Measurements from ENCODE around the gene PGPEP1. TPM values are rescaled to one million over a fixed set of nuclear protein-coding genes. Genes with fewer than 3 reads are reported as not detected.
A peak's percentile ranks its signal among the peaks of the same experiment; 100 is the strongest.

PGPEP1 gene
- total RNA-seq, 1 experiment from 2014 or later, result 15.8 TPM

DNA sequence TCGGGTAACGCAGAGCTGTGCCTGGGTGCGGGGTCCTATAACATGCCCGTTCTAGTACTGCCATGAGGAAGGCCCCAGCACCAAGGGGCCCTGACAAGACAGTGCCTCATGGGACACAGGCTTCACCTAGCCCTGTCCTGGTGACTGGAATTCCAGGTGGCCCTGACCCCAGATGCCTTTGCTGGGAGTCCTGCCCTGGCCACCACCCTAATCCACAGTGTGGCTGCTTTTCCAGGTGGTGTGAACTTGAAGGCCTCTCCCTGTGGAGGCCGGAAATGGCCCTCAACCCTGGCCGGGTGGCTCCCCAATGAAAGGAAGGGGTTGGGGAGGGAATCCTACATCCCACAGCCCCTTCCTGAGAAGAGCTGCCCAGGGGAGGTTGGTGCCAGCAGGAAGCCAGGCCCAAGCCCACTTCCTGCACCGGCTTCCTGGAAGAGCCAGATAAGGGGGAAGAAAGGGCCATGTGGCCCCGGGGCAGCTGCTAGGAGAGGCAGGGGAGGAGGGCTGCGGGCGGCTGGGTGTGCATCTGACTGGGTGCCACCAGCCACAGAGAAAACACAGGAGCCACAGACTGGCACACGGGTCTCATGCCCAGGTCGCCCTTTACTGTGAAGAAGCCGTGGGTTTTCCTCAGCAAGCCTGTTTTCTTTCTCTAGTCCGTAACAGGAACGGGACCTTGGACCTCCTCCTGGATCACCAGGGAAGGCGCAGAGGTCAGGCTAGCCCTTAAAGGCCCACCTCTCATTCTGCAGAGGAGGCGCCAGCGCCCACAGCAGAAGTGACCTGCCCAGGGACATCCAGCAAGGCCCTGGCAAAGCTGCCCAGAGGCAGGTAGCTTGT is 22.2 kb upstream of the PGPEP1 start:
- no peak overlapping the region for H3K4me3 ChIP-seq (ENCODE audit: low read depth, low read length, poor library complexity, severe bottlenecking)
- no peaks in the 10 kb centered on the region for H3K4me1 ChIP-seq (ENCODE audit: insufficient read depth, low read length, poor library complexity, severe bottlenecking)
- H3K36me3 ChIP-seq (ENCODE audit: insufficient read depth, low read length, poor library complexity, severe bottlenecking), result peaks cover 12% of the 10 kb centered on the region
- no peaks in the 10 kb centered on the region for H3K9me3 ChIP-seq (ENCODE audit: low read depth, low read length, poor library complexity, severe bottlenecking)
- no peak for DNase-seq (ENCODE audit: low spot score)
- BruUV-seq (replicated peaks), result no TSS peak
- peak overlapping the region; percentile 52 for H3K27ac ChIP-seq (ENCODE audit: low read depth, low read length, poor library complexity, severe bottlenecking)
- intact Hi-C loops (cut with micrococcal nuclease; ENCODE audit: unreplicated experiment), result no loop called here
- ChIA-PET POLR2A (ENCODE audit: low non-redundant PET) (interaction anchor here (0.8 kb wide), 1 partner anchor 89 kb away, joined by 3 read pairs; no protein-coding TSS in a partner anchor), CTCF (interaction anchor here (0.7 kb wide), 1 partner anchor 16 kb away, joined by 4 read pairs; no protein-coding TSS in a partner anchor)
- TF ChIP-seq, protein P1, sequence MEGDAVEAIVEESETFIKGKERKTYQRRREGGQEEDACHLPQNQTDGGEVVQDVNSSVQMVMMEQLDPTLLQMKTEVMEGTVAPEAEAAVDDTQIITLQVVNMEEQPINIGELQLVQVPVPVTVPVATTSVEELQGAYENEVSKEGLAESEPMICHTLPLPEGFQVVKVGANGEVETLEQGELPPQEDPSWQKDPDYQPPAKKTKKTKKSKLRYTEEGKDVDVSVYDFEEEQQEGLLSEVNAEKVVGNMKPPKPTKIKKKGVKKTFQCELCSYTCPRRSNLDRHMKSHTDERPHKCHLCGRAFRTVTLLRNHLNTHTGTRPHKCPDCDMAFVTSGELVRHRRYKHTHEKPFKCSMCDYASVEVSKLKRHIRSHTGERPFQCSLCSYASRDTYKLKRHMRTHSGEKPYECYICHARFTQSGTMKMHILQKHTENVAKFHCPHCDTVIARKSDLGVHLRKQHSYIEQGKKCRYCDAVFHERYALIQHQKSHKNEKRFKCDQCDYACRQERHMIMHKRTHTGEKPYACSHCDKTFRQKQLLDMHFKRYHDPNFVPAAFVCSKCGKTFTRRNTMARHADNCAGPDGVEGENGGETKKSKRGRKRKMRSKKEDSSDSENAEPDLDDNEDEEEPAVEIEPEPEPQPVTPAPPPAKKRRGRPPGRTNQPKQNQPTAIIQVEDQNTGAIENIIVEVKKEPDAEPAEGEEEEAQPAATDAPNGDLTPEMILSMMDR (conservative IDR thresholded peaks at IDR 0.05; ENCODE audit: low read depth, low read length), result no peak
- TF ChIP-seq EZH2 (IDR thresholded peaks at IDR 0.05; ENCODE audit: borderline replicate concordance, low read depth, low read length, poor library complexity, severe bottlenecking), result no peak
- H3K27me3 ChIP-seq (replicated peaks; ENCODE audit: insufficient read depth, low read depth, low read length, poor library complexity), result no peaks in the 10 kb centered on the region

DNA sequence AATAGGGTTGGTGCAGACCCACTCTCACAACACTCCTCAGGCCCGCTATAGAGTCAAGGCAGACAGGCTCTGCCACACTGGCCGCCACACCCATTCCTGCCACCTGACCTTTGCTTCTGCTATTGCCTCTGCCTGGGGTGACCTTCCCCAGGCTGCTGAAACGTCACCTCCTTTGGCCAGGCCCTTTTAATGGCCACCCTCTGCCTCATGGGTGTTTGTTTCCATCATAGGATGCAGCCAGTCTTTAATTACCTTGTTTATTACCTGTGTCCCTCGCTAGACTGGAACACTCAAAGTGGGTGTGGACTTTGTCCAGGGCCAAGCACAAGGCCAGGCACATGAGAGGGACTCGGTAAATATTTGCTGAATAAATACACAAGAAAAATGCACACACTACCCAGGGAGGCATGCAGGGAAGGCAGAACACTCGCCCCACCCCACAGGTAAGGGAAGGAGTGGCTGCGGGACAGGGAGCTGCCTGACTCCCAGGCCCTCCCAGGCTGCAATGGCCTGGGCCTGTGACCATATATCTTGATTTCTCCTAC is 20.7 kb upstream of the PGPEP1 start:
- Histone ChIP-seq H3K9me3 (ENCODE audit: low read depth, low read length, poor library complexity, severe bottlenecking) (no peaks in the 10 kb centered on the region), H3K27me3 (replicated peaks; ENCODE audit: insufficient read depth, low read depth, low read length, poor library complexity) (no peaks in the 10 kb centered on the region), H3K27ac (ENCODE audit: low read depth, low read length, poor library complexity, severe bottlenecking) (no peak overlapping the region), H3K36me3 (ENCODE audit: insufficient read depth, low read length, poor library complexity, severe bottlenecking) (peaks cover 6% of the 10 kb centered on the region), H3K4me1 (ENCODE audit: insufficient read depth, low read length, poor library complexity, severe bottlenecking) (peaks cover 11% of the 10 kb centered on the region), H3K4me3 (ENCODE audit: low read depth, low read length, poor library complexity, severe bottlenecking) (no peak overlapping the region)
- CTCF ChIA-PET, result no interaction called here
- no peak for DNase-seq (ENCODE audit: low spot score)
- TF ChIP-seq, protein P1 (conservative IDR thresholded peaks at IDR 0.05; ENCODE audit: low read depth, low read length), result no peak
- TF ChIP-seq EZH2 (IDR thresholded peaks at IDR 0.05; ENCODE audit: borderline replicate concordance, low read depth, low read length, poor library complexity, severe bottlenecking), result no peak
- BruUV-seq (replicated peaks), result no TSS peak
- intact Hi-C loops (cut with micrococcal nuclease; ENCODE audit: unreplicated experiment), result loop anchor here (5.0 kb wide), 2 partner anchors 117 to 167 kb away; partner anchors contain the start of genes PIK3R2 and RAB3A
- POLR2A ChIA-PET (ENCODE audit: low non-redundant PET), result no interaction called here

DNA sequence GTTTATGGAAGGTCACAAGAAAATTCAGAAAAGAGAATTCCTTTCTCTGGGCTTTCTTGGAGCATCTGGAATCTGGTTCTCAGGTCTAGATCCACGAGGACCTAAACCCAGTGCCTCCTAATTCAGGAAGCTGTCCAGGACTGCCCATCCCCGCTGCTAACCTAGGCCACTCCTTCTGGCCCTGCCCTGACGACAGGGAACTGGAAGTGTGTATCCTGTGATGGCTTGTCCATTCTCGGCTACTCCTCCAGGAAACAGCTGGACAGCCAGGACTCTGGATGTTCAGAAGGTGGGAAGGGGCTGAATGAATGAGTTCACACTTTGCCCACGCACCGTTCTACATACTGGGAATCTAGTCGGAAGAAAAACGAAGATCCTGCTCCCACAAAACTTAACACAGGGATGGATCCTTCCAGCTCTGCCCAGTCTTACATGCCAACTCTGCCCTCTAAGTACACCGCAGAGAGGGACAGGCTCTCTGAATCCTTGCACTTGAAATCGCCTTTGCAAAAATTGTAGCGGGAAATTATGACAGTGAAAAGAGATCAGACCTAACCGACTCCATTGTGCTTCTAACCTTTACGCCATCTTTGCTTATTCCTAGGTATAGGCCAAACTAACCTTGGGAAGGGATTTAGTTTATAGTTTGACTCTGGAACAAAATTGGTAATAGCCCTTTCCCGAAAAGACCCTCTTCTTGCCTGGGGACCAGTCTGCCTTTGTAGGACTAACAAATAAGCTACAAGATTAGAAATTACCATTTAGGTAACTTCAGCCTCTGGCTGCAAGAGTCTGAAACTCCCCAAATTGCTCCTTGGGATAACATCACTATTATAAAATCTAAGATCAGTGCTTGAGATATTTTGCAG is 19.3 kb upstream of the PGPEP1 start:
- TF ChIP-seq, protein P1 (conservative IDR thresholded peaks at IDR 0.05; ENCODE audit: low read depth, low read length), result no peak
- no peak for TF ChIP-seq EZH2 (IDR thresholded peaks at IDR 0.05; ENCODE audit: borderline replicate concordance, low read depth, low read length, poor library complexity, severe bottlenecking)
- BruUV-seq (replicated peaks), result no TSS peak
- peaks cover 11% of the 10 kb centered on the region for H3K4me1 ChIP-seq (ENCODE audit: insufficient read depth, low read length, poor library complexity, severe bottlenecking)
- ChIA-PET POLR2A (ENCODE audit: low non-redundant PET) (interaction anchor here (2.5 kb wide), 1 partner anchor 40 kb away, joined by 27 read pairs; the partner anchor contains the start of gene JUND), CTCF (interaction anchor here (0.5 to 2.5 kb wide), 4 partner anchors 15 to 45 kb away, joined by 4 to 74 read pairs (median 6); no protein-coding TSS in a partner anchor)
- H3K9me3 ChIP-seq (ENCODE audit: low read depth, low read length, poor library complexity, severe bottlenecking), result no peaks in the 10 kb centered on the region
- H3K36me3 ChIP-seq (ENCODE audit: insufficient read depth, low read length, poor library complexity, severe bottlenecking), result no peaks in the 10 kb centered on the region
- intact Hi-C loops (cut with micrococcal nuclease; ENCODE audit: unreplicated experiment), result loop anchor here (5.0 kb wide), 2 partner anchors 119 to 169 kb away; partner anchors contain the start of genes PIK3R2 and RAB3A
- H3K27ac ChIP-seq (ENCODE audit: low read depth, low read length, poor library complexity, severe bottlenecking), result peak overlapping the region; percentile 92
- no peaks in the 10 kb centered on the region for H3K27me3 ChIP-seq (replicated peaks; ENCODE audit: insufficient read depth, low read depth, low read length, poor library complexity)
- DNase-seq (ENCODE audit: low spot score), result no peak
- peak overlapping the region; percentile 70 for H3K4me3 ChIP-seq (ENCODE audit: low read depth, low read length, poor library complexity, severe bottlenecking)
